NOMO-1 treated with DMSO at 0.1 percent for 48 hours (cell line): Measurements from ENCODE around the gene TAF1A.

Experiments used
- DNase-seq: peaks from one replicate; lab custom pipeline; 2025; ENCODE audit not compliant: unreplicated experiment; lab: John Stamatoyannopoulos, UW

TAF1A gene

DNA sequence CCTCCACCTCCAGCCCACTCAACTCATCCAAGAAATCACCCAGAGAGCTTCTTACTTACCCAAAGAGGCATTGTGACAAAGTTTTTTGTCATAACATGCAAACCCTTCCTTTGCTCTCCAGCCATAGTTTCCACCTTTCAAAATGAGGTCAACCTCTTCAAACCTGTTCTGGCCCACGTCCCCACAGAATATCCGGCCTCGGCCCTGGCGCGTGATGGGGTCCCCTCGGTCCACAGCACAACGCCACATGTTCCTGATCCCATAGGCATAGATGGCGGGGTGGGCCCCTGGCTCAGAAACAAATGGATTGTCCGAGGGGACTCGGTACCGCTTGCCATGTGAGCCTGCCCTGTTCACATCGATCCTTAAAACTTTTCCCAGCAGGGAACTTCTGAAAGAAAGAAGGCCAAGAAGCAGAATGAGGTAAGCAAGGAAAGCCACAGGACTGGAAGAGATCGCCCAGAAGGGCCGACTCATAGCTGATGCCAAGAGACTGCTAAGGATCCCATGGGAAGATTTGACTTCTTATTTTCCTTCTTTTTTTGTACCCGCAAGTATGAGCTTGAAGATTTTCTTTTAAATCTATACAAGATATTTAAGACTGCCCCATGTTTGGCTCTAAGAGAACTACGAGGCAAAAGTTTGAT lies 49.7 kb downstream of the TAF1A start:
- DNase-seq, result no peak

DNA sequence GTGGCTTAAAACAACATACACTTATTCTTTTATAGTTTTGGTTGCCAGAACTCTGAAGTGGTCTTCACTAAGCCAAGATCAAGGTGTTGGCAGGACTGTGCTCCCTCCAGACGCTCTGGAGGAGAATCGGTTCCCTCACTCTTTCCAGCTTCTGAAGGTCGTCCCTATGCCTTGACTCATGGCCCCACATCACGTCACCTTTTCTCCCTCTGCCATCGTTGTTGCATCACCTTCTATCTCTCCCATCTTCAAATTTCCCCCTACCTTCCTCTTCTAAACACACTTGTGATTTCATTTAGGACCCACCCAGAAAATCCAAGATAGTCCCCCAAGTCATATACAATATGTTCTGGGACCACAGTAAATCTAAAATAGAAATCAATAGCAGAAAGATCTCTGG lies 54.3 kb downstream of the TAF1A start:
- no peak for DNase-seq

DNA sequence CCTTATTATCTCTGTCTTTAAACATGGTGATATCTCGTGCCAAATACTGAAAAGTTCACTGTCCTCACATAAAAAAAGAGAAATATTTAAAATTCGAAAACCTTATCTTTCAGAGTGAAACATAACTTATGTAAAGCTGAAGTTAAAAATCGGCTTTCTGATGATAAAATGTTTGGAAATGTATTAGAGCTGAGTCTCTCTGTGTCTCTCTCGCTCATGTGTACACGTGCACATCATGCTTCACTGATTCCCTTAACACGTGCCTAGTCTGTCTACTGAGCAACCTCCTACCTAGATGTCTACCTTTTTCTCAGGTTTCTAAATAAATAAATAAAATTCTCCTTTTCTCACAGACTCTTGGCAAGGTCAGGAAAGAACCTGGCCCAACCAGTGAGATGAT lies 58.9 kb downstream of the TAF1A start:
- no peak for DNase-seq

DNA sequence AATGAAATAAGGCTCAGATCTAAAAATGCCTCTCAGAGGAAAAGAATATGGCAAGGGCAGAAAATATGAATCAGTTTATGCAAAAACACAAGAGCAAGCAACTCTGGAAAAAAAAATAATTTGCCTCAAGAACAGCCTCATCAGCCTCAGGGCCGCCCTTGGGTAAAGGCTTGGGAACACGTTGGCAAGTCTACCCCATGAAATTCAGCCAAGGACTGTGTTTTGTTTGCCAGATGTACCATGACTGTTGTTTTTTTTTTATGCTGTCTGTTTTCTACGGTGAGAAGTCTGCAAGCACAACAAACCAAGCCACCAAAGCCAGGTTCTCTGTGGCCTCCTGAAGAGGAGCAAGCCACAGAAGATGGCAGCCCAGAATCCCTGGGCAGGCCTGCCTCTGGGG lies 59.8 kb downstream of the TAF1A start:
- no peak for DNase-seq

DNA sequence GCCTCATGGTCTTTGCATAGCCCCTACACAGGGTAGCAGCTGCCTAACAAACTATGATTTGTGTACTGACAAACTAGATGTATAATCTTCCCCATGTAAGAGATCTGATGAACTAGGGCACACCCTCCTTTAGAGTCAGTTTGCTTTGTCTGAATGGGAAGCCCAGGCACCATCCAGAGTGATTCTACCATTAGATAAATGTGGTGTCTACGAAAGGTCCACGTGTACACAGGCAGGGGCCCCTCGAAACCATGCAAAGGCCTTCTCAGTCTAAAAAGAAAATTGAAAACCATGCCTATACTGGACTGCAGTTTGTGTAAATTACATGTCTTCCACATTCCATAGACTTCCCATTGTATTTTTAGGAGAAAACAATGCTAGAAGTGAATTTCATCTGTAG lies 60.6 kb downstream of the TAF1A start:
- no peak for DNase-seq

DNA sequence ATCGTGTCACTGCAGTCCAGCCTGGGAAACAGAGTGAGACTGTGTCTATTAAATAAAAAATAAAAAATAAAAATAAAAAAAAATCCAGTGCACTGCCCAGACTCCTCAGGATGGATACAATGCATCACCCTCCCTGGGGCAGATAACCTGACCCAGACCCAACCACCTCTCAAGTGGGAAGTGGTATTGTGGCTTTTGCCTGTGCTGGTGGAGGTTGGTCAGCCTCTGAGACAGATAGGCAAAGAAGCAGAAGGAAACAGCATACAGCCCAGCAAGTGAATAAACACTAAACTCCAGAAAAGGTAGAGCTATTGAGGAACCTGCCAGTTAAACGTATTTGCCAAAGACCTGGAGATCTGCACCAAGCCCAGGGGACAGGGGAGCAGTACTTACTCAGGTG lies 63.8 kb downstream of the TAF1A start:
- peak; percentile 1 for DNase-seq

DNA sequence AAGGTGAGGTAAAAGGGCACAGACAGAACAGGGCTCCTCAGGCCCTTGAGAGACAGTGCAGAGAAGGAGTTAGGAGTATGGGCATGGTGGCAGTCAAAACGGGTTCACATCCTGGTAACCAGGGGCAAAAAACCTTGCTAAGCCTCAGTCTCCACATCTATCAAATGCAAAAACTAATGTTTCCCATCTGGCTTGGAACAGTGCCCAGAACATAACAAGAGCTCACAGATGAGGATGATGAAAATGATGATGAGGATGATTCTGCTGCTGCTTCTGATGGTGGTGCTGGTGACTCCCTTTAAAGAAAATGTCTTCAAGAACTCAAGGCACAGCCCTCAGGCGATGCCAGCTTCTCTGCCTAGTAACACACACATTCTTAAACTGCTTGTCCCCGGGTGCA lies 65.9 kb downstream of the TAF1A start:
- no peak for DNase-seq

DNA sequence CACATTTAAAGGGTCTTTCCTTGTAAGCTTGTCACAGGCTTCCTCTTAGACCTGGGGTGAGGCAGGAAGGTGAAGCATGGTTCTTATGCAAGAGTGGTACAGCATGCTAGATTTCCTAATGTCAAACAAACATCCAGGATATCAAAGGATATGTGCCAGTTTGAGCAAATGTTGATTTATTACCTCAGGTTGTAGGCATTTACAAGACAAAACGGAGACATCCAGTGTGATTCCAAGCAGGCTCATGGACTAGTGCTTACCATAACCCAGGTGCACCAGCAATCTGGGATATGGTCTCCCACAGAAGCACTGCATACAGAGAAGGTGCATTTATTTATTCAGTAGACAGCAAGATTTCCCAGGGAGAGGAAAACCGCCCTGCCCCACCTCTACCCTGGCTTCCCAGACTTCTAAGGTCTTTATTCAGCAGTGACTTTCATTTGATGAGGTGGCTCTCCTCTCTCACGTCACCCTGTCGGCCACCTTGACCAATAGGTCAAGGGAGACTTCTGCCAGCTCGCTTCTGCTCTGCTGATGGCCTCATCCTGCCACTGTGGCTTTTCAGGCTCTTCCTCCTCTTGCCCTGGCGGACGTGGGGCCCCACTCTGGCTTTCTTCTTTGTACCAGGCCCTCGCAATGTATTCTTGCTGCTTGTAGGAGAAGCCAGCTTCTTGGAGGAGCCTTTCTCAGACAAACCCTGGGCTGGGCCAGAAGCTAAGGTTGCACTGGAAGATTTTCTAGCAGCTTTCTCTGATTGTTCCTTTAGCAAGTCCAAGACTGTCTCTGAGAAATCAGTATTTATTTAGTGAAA lies 67.4 kb downstream of the TAF1A start:
- peak; percentile 48 for DNase-seq

DNA sequence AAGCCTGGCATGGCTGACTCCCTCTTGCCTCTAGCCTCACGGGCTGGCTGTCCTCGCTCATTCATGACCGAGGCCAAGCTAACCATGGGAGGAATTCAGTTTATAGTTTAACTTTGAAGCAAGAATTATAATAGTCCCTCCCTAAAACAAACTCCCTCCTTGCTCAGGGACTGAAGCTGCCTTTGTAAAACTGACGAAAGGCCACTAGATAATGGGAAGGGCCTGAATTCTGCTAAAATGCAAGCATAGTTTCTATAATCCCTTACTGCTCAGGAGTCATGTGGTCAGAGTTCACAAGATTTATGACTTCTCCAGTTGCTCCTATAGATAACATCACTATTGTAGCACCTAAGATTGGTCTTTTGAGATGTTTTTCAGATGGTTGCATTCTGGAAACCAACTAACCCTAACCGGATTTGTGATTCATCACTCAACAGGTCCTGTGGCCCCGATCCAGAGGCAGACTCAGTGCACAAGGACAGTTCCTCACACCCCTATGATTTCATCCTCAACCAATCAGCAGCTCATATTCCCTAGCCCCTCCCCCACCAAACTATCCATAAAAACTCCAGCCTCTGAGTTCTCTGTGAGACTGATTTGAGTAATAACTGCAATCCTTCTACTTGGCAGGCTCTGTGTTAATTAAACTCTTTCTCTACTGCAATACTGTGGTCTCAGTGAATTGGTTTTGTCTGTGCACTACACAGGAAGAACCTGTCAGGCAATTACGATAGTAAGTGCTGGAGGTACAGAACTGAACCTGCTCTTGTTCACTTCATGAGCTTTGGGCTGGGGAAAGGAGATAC lies 68.2 kb downstream of the TAF1A start:
- peak; percentile 40 for DNase-seq
